Measurements from ENCODE around the gene MEMO1. TPM values are rescaled to one million over a fixed set of nuclear protein-coding genes. Genes with fewer than 3 reads are reported as not detected.

MEMO1 gene
- total and polyA plus RNA-seq, 2 donors (not counting 1 experiment from before 2014, with no cell fraction given), result 44.8 to 65.8 TPM

- Histone ChIP-seq H3K9me3 (ENCODE audit: control extremely low read depth in 1 of 3, control insufficient read depth in 2 of 3, insufficient read depth in 1 of 3, low read length in 2 of 3) (no peaks in the 10 kb centered on the region), H3K4me1 (ENCODE audit: control insufficient read depth in 2 of 2, insufficient read depth in 2 of 2, low read length in 2 of 2) (peaks cover 12 to 15% of the 10 kb centered on the region in 2 donors), H3K27me3 (replicated peaks in 1 of 4; ENCODE audit: control extremely low read depth in 1 of 4, control insufficient read depth in 3 of 4, insufficient read depth in 4 of 4, low read length in 3 of 4) (no peaks in the 10 kb centered on the region), H3K4me3 (ENCODE audit: control extremely low read depth in 1 of 5, extremely low read depth in 1 of 5, insufficient read depth in 1 of 5, low read depth in 2 of 5, low read length in 4 of 5) (no peak overlapping the region), H3K27ac (ENCODE audit: low read length in 2 of 2) (no peak overlapping the region), H3K9ac (ENCODE audit: low read length) (no peak overlapping the region), H4K20me1 (ENCODE audit: control insufficient read depth, insufficient read depth, low read length, poor library complexity, severe bottlenecking) (no peaks in the 10 kb centered on the region), H3K79me2 (ENCODE audit: control insufficient read depth, insufficient read depth, low read length) (peaks cover 83% of the 10 kb centered on the region), H2AFZ (ENCODE audit: insufficient read depth, low read depth, low read length, poor library complexity, severe bottlenecking) (no peak overlapping the region), H3K36me3 (replicated peaks in 1 of 2; ENCODE audit: control extremely low read depth in 1 of 2, control insufficient read depth in 1 of 2, extremely low read depth in 1 of 2, insufficient read depth in 2 of 2, low read length in 1 of 2) (no peaks in the 10 kb centered on the region), H3K4me2 (replicated peaks; ENCODE audit: low read depth, low read length, poor library complexity, severe bottlenecking) (no peak overlapping the region)
- H3K4me1 Mint-ChIP-seq, result peaks cover 31% of the 10 kb centered on the region
- H3K27me3 Mint-ChIP-seq, result no peaks in the 10 kb centered on the region
- no peaks in the 10 kb centered on the region for H3K9me3 Mint-ChIP-seq (ENCODE audit: insufficient read depth)
- WGBS (ENCODE audit: insufficient coverage), result 95% methylated on average over 5 of the region's 5 CpGs
- DNase-seq (no peak), ATAC-seq (ENCODE audit: low read depth) (no peak)
- TF ChIP-seq EZH2 (IDR thresholded peaks at IDR 0.05; ENCODE audit: borderline replicate concordance, insufficient read depth, low read depth, low read length, poor library complexity, severe bottlenecking) (no peak), CTCF (IDR thresholded peaks at IDR 0.05) (no peak)
- no peak overlapping the region for H3K27ac Mint-ChIP-seq
- CTCF ChIA-PET, result no interaction called here
- POLR2A ChIA-PET, result no interaction called here
- intact Hi-C loops (cut with micrococcal nuclease), result no loop called here
- no peak overlapping the region for H3K4me3 Mint-ChIP-seq
Measured at GRCh38 chr2:31965094-31965493, 45.7 kb downstream of the MEMO1 start.

GRCh38 chr2:31962757-31963361, 47.9 kb downstream of the MEMO1 start:
- no peaks in the 10 kb centered on the region for H3K9me3 ChIP-seq (ENCODE audit: control extremely low read depth in 1 of 3, control insufficient read depth in 2 of 3, insufficient read depth in 1 of 3, low read length in 2 of 3)
- Mint-ChIP-seq H3K4me1 (peaks cover 49% of the 10 kb centered on the region), H3K27me3 (no peaks in the 10 kb centered on the region), H3K9me3 (ENCODE audit: insufficient read depth) (no peaks in the 10 kb centered on the region), H3K27ac (no peak overlapping the region), H3K4me3 (no peak overlapping the region)
- no peaks in the 10 kb centered on the region for H3K36me3 ChIP-seq (replicated peaks in 1 of 2; ENCODE audit: control extremely low read depth in 1 of 2, control insufficient read depth in 1 of 2, extremely low read depth in 1 of 2, insufficient read depth in 2 of 2, low read length in 1 of 2)
- ATAC-seq (ENCODE audit: low read depth), result no peak
- H3K9ac ChIP-seq (ENCODE audit: low read length), result no peak overlapping the region
- intact Hi-C loops (cut with micrococcal nuclease), result no loop called here
- H2AFZ ChIP-seq (ENCODE audit: insufficient read depth, low read depth, low read length, poor library complexity, severe bottlenecking), result no peak overlapping the region
- CTCF ChIA-PET, result no interaction called here
- POLR2A ChIA-PET, result no interaction called here
- H3K79me2 ChIP-seq (ENCODE audit: control insufficient read depth, insufficient read depth, low read length), result peaks cover 90% of the 10 kb centered on the region
- DNase-seq, result no peak
- TF ChIP-seq CTCF (IDR thresholded peaks at IDR 0.05) (no peak), EZH2 (IDR thresholded peaks at IDR 0.05; ENCODE audit: borderline replicate concordance, insufficient read depth, low read depth, low read length, poor library complexity, severe bottlenecking) (no peak)
- H3K4me3 ChIP-seq (ENCODE audit: control extremely low read depth in 1 of 5, extremely low read depth in 1 of 5, insufficient read depth in 1 of 5, low read depth in 2 of 5, low read length in 4 of 5), result no peak overlapping the region
- no peaks in the 10 kb centered on the region for H3K27me3 ChIP-seq (replicated peaks in 1 of 4; ENCODE audit: control extremely low read depth in 1 of 4, control insufficient read depth in 3 of 4, insufficient read depth in 4 of 4, low read length in 3 of 4)
- WGBS (ENCODE audit: insufficient coverage), result no CpG with 5 or more reads among the region's 2 CpGs
- H3K4me1 ChIP-seq (ENCODE audit: control insufficient read depth in 2 of 2, insufficient read depth in 2 of 2, low read length in 2 of 2), result peaks cover 24 to 29% of the 10 kb centered on the region in 2 donors
- no peak overlapping the region for H3K4me2 ChIP-seq (replicated peaks; ENCODE audit: low read depth, low read length, poor library complexity, severe bottlenecking)
- H3K27ac ChIP-seq (ENCODE audit: low read length in 2 of 2), result no peak overlapping the region
- H4K20me1 ChIP-seq (ENCODE audit: control insufficient read depth, insufficient read depth, low read length, poor library complexity, severe bottlenecking), result no peaks in the 10 kb centered on the region
